ENCODE data around the gene ATG9B. TPM values are rescaled to one million over a fixed set of nuclear protein-coding genes. Genes with fewer than 3 reads are reported as not detected.

Gene ATG9B
- total and polyA plus RNA-seq, 9 of the 15 experiments (the other 6 are each of a cell fraction or from before 2014, with no cell fraction given), result 0.29 to 8.0 (median 2.1) TPM

- 0 out of 2 replicates have a peak, but pooled peaks have one; percentile 11 for TF ChIP-seq ZNF407 (IDR thresholded peaks at IDR 0.05; ENCODE audit: low read depth)
- TF ChIP-seq ZNF146 (CRISPR knock-in tag; IDR thresholded peaks at IDR 0.05; ENCODE audit: unreplicated experiment), result no peak
- no peak for TF ChIP-seq HDGF (IDR thresholded peaks at IDR 0.05)
- peak; percentile 74 for TF ChIP-seq NFRKB (IDR thresholded peaks at IDR 0.05; ENCODE audit: low read depth)
- peak in 1 of 2 experiments; percentile 28; a peak in 1 of 4 replicates for TF ChIP-seq TRIM24 (IDR thresholded peaks at IDR 0.05)
- TF ChIP-seq L3MBTL2 (IDR thresholded peaks at IDR 0.05), result peak; percentile 86
- peak; percentile 92; the same call in 1 of the 2 replicates for TF ChIP-seq HDAC2 (IDR thresholded peaks at IDR 0.05)
- no peak for TF ChIP-seq CREBBP (IDR thresholded peaks at IDR 0.05; ENCODE audit: low read depth, low read length)
- 0 out of 2 replicates have a peak, but pooled peaks have one; percentile 44 for TF ChIP-seq FOXJ2 (tag; IDR thresholded peaks at IDR 0.05)
- peak; percentile 70 for TF ChIP-seq PHF20 (IDR thresholded peaks at IDR 0.05; ENCODE audit: partially characterized antibody)
- peak; percentile 90 for TF ChIP-seq ETS1 (conservative IDR thresholded peaks at IDR 0.05; ENCODE audit: control insufficient read depth, low read depth, low read length)
- peak; percentile 75; the same call in 1 of the 2 replicates for TF ChIP-seq ZBTB9 (CRISPR knock-in tag; IDR thresholded peaks at IDR 0.05)
- TF ChIP-seq LCOR (CRISPR knock-in tag; IDR thresholded peaks at IDR 0.05), result peak; percentile 52; the same call in 1 of the 2 replicates
- no peak for TF ChIP-seq ZNF551 (CRISPR knock-in tag; IDR thresholded peaks at IDR 0.05)
- TF ChIP-seq NKRF (IDR thresholded peaks at IDR 0.05; ENCODE audit: borderline replicate concordance), result no peak
- TF ChIP-seq KLF10 (CRISPR knock-in tag; IDR thresholded peaks at IDR 0.05), result no peak
- peak; percentile 85 for TF ChIP-seq SMC3 (conservative IDR thresholded peaks at IDR 0.05; ENCODE audit: insufficient read depth, low read depth, low read length)
- peak; percentile 65; the same call in 1 of the 2 replicates for TF ChIP-seq CC2D1A (IDR thresholded peaks at IDR 0.05)
Measured at GRCh38 chr7:151017953-151018420, 6.3 kb downstream of the ATG9B start (continued).
